Hematopoietic multipotent progenitor cell treated with erythropoietin and hydrocortisone succinate and interleukin-3 and kit ligand, for 8 days (in vitro differentiated cells): ENCODE measurements around the gene SLC38A10.

Source experiments
- DNase-seq: peaks from one replicate; pipeline ENCODE4 v3.0.0-alpha.2; 2015

The SLC38A10 gene

DNA sequence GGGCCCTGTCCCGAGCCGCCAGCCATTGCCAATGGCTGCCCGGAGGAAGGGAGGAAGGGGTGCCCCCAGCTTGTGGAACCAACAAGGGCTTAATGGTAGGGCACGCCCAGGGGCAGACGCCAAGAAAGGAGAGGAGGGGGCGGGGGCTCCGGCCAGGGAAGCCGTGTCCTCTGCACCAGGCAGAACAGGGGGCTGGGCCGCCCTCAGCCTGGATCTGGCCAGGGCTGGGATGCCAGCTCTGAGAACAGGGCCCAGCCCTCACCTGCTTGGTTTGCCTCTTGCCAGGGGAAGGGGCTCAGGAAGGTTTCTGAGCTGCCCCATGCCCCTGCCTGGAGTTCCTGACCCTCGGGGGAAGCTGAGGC is 35.8 kb upstream of the SLC38A10 start:
- no peak for DNase-seq

DNA sequence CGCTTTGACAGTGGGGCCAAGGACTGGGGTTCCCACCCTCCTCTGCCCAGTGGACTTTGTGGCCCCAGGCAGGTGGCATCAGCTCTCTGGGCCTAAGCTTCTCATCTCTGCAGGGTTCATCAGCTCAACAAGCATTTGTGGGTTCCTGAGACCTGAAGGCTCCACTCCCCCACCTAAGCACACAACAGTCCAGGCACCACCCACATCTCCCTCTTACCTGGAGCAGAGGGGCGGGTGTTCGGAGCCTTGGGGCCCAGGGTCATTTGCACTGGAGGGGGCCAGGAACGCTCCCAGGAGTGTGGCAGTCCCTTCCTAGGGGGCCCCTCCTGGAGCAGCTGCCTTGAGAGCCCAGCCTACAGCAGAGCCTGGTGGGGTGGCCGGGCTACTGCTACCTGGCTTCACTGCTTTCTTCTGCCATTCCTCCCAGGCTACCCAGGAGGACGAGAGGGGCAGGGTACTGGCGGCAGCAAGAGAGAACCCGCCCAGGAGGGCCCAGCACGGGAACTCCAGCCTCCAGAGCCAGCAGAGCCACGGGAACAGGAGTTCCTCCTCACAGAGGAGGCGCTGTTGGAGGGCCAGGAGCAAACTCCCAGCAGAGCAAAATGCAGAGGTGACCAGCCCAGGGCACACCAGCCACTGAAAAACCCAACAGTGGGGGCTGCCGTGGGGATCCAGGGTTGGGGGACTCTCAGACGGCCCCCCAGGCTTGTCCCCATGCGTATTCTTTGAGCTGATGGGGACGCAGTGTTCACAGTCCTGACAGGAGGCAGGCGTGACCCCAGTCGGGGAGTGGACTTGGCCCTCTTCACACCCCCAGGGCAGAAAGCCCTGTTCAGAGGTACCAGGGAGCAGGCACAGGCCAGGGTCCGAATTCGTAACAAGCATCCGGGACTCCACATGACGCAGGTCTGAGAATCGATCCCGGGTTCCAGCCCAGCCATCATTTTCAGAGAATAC is 35.1 kb upstream of the SLC38A10 start:
- no peak for DNase-seq

DNA sequence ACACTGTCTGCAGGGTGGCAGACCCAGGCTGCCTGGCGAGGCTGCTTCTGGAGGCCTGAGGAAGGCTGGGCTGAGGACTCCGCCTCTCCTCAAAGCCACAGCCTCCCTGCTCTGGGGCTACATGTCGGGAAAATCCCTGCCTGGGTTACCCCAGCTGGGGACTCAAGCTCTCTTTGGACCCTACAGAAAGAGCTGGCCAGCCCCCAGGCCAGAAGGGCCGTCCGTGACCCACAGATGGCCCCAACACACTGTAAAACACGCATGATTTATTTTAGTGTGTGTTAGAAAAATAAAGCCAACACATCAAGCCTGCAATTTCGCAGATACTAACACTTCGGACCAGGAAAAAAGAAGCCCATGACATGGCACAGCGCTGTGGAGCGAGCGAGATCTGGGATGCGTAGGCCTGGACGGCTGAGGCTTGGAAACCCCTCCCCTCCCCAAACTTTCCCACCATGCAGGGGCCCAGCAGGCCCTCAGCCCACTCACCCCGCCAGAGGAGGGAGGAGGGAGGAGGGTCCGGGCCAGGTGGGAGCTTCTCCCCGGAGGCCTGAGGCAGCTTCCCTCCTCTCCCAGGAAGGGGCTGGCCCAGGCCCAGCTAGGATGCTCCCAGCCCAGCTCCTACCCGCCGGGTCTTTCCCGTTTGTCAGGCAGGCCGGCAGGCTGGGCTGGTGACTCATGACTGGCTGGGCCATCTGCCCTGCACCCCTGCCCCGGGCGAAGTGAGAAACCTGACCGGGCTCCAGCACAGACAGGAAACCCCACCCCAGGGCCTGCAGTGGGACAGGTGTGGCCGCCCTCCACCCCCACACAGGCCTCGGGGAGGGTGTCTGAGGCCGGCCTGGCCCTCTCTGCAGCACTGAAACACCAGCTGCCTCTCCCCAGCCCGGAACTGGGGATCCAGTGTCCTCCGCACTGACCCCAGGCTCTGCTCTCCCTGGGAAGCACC is 34.1 kb upstream of the SLC38A10 start:
- DNase-seq, result no peak

DNA sequence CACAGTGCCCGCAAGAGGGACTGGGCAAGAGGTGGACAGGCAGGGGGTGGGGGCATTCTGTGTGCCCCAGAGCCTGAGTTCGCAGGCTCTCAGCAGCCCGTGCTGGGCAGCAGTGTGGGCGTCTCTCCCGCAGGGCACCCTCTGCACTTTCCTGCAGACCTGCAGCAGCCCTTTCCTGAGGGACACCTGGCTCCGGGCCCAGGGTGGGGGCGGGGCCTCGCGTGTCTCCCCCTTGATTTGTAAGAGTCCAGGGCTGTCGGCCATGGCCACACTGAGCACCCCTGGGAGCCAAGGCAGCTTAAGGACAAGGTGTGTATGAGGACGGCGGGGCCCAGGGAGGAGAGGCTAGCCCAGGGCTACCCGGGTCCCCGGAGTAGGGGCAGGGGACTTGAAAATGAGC is 33.4 kb upstream of the SLC38A10 start:
- no peak for DNase-seq

DNA sequence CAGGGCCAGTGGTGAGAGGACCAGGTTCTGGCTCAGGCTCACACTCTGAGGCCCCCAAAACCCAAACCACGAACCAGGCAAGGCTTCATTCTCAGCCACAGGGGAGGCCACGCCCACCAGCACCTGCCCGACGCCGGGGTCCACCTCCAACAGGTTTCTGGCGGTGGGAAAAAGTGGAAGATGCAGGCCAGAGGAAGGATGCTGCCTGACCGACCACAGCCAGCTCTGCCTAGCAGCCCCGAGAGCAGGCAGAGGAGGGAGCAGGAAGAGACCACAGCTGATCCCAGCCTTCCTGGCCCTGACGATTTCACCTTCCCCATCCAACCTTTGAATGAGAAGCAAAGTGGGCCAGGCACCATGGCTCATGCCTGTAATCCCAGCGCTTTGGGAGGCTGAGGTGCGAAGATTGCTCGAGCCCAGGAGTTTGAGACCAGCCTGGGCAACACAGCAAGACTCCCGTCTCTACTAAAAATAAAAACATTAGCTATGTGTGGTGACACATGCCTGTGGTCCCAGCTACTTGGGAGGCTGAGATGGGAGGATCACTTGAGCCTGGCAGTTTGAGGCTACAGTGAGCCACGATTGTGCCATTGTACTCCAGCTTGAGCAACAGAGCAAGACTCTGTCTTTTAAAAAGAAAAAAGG is 30.7 kb upstream of the SLC38A10 start:
- DNase-seq, result no peak

DNA sequence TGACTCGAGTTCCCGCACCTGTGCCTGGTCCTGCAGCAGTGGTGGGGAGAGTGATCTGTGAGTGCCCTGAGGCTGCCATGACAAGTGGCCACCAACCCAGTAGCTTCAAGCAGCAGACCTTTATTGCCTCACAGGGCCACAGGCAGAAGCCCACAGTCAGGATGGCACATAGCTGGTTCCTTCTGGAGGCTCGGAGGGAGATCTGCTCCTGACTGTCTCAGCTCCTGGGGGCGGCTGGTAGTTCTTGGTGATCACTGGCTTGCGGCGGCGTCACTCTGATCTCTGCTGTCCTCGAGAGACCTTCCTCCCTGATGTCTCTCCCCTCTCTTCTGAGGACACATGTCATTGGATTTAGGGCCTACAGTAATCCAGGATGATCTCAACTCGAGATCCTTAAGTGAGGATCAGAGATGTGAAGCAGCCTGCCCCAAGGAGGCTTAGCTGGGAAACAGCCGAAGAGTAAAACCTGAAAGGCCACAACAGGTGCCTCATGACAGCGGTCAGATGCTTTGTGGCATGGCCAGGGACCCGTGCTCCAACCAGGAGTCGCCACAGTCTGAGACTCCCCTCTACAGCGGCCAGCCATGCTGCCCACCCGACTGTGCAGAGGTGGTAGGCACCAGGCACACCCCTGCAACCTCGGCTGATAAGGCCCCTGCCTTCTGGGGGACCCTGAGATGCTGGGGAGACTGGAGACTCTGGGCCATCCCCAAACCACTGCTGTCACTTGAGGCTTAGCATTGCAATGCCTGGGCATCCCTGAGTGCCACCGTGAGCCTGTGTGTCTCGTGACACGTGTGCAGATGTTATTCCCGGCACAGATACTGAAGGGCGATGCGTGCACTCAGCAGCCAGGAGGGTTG is 30.0 kb upstream of the SLC38A10 start:
- DNase-seq, result no peak

DNA sequence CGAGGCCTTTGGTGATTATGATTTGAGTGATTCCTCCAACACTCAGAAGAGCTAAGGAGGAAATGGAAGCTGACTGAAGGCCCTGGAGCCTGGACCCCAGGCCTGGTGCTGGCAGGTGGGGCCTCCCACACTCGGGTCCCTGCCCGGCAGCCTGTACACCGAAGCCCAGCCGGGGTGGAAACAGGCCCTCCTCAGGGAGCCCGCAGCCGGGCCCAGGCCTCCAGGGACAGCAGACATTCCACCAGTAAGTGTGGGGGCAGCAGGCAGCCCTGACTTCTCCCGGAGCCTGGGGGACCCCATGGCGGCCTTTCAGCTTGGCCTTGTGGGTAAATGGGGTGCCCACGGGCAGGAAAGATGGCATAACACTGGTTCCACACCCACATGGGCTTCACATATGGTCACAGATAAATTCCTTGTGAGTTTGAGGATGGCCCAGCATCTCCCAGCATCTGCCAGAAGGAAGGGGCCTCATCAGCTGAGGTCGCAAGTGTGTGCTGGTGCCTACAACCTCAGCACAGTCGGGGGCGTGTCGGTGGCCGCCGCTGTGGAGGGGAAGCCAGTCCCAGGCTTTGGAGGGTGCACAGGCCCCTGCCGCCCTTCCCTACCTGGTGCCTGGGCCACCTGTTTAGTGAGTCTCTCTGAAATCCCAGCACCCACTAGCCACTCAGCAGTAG is 29.2 kb upstream of the SLC38A10 start:
- no peak for DNase-seq

DNA sequence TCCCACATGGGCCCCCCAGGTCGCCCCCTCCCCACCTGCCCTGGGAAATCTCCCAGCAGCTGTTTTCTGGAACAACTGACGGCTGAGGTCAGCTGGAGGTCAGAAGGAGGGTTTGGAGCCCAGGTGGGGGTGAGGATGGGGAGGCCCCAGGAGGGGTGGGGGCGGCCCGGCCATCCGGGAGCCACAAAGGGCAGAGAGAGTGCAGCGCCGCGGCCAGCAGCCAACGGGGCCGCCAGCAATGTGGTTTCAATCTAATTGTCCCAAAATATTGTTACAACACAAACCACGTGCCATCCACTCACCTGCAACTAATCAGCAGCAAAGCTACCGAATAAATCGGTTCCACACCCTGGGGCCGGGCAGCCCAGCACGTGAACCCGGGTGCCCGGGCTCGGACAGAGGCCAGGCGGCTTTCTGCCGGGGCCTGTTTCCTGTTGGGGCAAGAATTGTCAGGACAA is 28.3 kb upstream of the SLC38A10 start:
- DNase-seq, result no peak

DNA sequence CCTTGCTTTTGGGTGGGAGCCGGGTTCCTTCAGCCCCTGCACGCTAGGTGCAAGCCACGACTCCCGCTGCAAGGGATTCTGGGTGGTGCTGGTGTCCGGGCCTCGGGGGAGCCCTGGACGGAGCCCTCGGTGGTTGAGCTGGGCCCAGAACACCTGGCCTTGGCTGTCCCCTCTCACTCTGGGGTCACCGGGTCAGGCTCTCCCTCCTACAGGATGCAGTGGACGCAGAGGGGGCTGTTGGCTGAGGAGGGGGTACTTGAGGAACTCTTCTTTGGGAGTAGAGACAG is 27.9 kb upstream of the SLC38A10 start:
- no peak for DNase-seq

DNA sequence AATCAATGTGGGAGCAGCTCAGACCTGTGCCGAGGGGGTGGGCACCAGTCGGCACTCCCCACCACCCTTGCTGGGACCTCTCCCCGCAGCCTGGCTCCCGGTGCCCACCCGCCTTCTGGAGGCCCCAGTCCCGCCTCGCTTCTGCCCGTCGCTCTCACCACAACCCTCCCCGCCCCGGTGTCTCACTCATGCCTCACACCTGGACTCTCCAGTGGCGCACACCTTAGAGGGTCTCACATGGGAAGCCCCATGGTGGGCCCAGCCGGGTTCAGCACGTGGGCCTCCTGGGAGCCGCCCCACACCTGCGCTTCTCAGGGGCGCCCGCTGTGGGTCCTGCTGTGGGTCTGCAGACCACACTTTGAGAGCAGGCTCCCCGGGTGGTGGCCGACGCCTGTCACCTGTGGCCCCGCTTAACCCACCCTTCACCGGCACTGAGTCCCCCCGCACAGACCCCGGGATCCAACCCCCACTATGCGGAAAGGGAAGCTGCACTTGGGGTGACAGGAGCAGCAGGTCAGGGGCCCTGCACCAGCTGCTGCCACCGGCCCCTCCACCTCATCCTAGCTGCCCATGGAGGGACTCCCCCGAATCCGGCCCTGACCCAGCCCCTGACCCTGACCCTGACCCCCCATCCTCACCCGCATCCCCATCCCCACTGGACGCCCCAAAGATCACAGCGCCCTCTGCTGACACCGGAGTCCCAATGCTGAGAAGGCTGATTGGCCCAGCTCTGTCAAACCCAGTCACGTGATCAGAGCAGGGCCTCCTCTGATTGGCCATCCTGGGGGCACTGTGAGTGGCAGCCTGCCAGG is 27.4 kb upstream of the SLC38A10 start:
- peak; percentile 50 for DNase-seq

DNA sequence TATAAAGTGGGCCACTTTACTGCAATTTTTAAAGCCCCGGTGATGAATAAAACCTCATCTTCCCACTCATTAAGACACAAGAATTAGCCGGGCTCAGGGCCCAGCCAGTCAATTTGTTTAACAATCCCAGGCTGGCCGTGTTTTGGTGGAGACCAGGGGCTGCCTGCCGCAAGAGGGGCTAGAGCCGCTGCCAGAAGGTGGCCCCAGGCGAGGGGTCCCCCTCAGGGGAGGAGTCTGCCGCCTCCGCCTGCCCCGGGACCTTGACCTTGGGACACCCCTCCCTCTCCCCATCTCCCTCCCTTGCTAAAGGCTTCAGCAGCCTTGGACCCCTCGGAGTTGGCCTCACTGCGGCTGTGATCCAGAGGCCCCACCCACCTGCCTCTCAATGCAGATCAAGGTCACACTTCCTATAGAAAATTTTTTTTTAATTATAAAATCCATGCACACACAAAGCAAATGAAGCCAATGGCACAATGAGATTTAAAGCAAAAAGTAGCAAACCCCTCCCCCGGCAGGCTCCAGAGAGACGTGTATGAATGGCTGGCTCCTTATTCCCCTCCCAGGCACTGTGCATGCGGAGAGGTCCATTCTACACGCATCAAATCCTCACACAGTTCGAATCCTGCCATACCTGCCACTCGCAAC is 23.0 kb upstream of the SLC38A10 start:
- DNase-seq, result no peak

DNA sequence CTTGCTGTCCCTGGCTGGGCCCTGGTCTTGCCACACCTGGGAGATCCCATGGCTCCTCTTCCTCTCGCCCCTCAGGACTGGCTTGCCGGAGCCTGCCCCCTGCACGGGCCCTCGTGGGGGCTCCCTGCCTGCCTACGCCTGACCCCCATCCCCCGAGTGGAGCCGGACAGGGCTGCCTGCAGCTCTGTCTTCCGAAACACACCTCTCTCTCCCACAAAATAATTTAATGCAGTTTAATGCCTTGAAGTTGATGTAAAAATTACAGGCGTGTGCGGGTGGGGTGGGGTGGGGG is 22.4 kb upstream of the SLC38A10 start:
- no peak for DNase-seq

DNA sequence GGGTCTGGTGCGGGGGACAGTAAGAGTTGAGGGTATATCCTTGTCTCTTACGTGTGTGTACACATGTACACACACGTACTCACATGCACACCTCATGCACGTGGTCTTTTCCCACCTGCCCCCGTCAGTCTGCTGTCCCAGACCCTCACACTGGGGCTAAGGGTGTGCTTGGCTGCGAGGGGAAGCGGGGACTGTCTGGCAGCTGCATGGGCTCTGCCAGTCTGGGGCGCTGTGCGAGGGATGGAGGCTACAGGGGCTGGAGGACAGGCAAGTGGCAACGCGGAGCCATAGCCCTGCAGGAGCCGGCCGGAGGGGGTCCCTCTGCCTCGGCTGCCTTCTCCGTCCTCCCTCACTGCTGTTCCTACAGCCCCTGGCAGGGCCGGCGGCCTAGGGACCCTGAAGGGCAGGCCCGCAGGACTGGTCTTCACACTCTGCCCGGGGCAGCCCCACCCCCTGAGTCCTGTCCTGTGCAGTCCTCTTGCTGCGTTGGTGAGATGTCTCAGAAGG is 20.8 kb upstream of the SLC38A10 start:
- no peak for DNase-seq

DNA sequence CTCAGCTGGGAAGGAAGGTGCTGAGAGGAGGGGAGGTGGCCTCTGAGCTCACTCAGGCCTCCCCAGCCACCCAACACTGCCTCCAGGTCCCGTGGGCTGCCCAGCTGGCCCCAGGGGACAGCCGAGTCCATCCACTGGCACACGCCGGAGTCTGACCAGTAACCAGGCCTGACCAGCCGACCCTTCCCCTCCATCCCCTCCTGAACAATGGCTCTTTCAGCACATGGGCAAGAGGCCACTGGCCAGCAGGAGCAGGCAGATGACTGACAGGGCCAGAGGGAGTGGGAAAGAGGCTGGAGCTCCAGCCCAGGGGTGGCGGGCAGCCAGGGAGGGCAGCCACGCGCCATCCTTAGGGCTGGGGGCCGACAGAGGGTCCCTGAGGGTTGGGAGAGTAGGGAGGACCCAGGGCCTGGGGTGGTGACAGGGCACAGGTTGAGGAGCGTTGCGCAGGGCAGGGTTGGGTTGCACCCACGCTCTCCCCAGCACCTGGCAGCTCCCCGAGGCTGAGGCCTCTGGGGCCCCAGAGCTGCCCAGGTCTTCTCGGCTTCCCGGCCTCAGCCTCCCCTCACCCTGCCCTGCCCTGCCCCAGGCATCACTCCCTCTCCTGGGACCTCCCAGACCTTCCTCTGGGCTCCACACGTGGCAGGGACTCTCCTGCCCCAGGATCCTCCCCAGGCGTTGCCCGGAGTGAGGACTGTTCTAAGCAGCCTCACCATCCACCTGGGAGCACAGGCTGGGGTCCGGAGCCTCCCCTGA is 20.2 kb upstream of the SLC38A10 start:
- no peak for DNase-seq

DNA sequence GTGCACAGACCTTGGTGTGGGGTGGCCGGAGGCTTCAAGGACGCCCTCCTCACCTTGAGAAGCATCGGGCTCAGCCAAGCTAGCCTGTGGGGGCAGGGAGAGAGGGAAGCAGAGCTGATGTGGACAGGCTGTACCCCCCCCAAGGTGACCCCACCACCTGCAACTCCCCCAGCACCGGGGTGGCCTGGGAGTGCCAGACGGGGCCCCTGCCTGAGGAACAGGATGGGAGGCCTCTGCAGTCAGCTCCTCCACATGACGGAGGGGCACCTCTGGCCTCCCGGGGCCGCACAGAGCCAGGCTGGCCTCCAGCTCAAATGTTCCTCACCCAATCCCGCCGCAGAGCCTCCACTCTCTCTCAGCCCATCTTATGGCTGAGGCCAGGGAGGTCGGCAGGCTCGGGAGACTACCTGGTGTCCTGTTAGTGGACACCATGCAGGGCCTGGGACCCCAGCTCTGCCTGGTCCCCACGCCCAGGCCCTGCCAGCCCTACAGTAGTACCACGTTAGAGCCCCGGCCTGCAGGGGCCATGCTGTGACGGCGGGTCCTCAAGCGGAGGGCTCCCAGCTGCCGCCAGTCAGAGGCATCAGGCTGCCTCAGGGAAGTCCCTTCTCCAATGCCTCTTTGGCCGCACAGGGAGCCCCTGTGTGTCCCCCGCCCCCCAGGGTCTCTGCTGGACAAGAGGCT is 19.4 kb upstream of the SLC38A10 start:
- no peak for DNase-seq

DNA sequence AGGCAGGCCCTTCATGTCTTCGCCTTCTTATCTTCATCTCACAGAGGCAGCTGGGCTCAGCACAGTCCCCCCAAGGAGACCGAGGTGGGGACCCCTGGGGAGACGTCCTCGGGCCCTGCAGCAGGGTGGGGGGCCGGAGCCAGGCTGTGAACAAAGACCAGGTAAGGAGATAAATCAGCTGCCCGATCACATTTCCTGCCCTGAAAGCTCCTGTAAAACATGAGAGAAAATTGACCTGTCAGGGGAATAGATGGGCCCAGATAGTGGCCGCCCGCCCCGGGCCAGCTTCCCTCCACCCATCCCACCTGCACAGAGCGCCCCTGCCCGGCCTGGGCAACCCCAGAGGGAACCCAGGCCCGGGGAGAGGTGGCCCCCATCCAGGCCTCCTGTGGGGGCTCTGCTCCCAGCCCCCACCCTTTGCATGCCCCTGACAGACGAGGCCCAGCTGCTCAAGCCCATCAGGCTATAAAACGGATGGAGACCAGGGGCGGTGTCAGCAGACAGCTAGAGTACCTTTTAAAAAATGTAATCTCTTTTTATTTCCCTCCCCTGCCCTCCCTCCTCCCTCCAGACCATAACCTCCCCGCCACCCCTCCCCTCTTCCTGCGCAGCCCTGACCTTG is 18.8 kb upstream of the SLC38A10 start:
- DNase-seq, result no peak

DNA sequence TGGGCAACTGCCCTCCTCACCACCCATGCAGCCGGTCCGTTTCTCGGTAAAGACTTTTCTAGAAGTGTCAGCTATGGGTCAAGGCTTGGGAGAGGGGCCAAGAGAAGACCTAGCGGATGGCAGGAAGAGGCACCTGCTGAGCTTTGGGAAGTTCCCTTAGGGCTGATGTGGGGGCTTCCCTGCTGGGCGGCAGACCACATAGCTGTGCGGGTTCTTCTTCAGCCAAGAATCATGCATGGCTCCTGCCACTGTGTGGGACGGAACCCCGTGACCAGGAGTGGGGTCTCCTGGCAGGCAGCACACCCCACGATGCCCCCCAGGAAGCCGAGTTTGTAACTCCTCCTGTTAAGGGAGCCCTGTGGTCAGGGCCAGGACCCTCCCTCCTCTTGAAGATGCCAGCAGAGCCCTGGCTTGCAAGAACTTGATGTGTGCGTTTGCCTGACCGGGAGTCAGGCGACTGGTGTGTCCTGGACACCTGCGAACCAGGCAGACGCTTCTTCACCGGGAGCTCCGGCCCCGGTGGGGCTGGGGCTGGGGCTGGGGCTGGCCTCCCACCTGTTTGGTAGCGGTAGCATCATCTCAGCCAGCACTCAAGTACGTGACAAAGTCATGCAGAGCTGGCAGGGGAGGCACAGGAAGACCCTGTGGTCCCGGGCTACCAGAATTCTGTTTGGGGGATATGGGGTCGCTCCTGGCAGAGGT is 17.7 kb upstream of the SLC38A10 start:
- DNase-seq, result no peak

DNA sequence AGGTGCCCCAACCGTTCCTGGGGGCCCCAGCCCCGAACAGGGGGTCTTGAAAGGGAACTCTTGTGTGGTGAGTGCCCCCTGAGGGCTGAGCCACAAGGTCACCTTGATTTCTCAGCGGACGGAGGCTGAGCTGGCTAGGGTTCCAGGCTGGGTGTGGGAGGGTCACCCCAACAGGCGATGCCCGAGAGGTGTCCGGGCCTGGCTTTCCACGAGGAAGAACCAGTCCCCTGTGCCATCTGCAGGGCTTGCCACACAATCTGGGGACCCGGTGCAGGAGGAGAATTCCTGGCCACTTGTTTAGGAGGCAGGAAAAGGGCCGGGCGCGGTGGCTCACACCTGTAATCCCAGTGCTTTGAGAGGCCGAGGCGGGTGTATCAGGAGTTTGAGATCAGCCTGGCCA is 16.8 kb upstream of the SLC38A10 start:
- no peak for DNase-seq
